ENCODE results near the gene ATP6V1F.

The ATP6V1F gene

GRCh38 chr7:128867241-128867640 is 4.6 kb downstream of the ATP6V1F start:
- no peak for DNase-seq (ENCODE audit: low read depth, low spot score)

GRCh38 chr7:128867842-128868623 is 5.4 kb downstream of the ATP6V1F start:
- no peak for DNase-seq (ENCODE audit: low read depth, low spot score)
- no peak overlapping the region for H3K27ac ChIP-seq

More at GRCh38 chr7:128867241-128867640, 4.6 kb downstream of the ATP6V1F start:
- no peak overlapping the region for H3K27ac ChIP-seq

DNA sequence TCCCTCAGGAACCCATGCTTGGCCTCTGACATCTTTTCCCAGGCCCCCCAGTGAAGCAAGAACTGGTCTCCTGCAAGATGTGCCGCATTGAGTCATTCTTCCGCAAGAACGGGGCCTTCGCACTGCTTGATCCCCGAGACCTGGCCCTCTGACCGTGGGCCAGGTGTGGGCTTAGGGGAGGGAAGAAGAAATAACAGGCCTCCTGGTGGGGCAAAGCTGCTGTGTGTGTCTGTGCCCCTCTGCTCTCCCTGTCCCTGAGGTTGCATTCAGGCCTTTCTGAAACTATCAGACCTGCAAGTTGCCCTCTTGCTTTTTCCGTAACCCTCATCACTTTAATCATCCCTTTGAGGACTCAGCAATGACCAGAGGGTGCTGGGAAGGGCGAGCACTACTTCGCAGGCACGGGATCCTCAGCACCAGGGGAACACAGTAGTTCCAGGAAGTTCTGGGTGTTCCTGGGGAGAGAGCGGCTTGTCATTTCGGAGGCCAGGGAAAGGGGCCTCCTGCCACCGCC is 6.0 kb downstream of the ATP6V1F start:
- no peak overlapping the region for H3K27ac ChIP-seq
- no peak for DNase-seq (ENCODE audit: low read depth, low spot score)

GRCh38 chr7:128869138-128869943 is 6.7 kb downstream of the ATP6V1F start:
- H3K27ac ChIP-seq, result no peak overlapping the region
- DNase-seq (ENCODE audit: low read depth, low spot score), result no peak

- H3K27ac ChIP-seq, result no peak overlapping the region
- no peak for DNase-seq (ENCODE audit: low read depth, low spot score)
These were observed 7.3 kb downstream of the ATP6V1F start for GRCh38 chr7:128869944-128870285.

- no peak overlapping the region for H3K27ac ChIP-seq
- DNase-seq (ENCODE audit: low read depth, low spot score), result no peak
These were observed 8.4 kb downstream of the ATP6V1F start for GRCh38 chr7:128871050-128871449.

DNA sequence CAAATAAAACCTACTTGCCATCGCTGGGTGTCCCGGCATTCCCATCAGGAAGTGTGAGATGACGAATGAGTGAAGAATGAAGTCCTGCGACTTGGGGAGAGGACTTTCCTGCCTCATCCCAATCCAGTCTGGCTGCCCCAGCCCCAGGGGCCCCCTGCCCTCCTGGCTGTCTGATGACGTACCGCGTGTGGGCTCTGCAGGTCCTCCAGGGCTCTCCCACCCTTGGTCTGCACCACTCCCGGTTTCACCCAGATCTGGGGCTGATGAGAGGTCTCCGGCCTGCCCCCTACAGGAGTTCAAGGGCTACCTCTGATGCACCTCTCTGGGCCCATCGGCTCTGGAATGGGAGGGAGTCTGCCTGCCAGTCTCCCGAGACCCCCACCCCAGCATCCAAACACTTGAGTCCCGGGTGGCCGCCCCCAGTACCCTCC is 9.8 kb downstream of the ATP6V1F start:
- no peak for DNase-seq (ENCODE audit: low read depth, low spot score)
- H3K27ac ChIP-seq, result no peak overlapping the region

DNA sequence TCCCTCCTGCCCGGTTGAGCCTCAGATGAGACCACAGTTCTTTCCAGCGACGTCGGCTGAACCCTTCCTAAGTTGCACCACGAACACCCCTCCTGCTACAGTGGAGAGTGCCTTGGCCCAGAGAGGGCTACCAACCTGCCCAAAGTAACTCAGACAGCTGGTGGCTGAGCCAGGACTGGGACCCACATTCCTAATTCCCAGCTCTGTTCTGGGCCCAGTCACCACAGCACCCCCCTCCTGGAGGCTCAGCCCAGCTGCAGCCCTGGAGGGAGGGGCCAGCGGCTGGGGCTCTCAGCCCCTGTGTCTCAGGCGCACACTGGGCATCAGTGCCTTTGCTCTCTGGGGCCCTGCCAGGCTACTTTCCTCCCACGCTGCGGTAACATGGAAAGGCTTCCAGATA is 10.6 kb downstream of the ATP6V1F start:
- no peak for DNase-seq (ENCODE audit: low read depth, low spot score)
- H3K27ac ChIP-seq, result no peak overlapping the region

DNA sequence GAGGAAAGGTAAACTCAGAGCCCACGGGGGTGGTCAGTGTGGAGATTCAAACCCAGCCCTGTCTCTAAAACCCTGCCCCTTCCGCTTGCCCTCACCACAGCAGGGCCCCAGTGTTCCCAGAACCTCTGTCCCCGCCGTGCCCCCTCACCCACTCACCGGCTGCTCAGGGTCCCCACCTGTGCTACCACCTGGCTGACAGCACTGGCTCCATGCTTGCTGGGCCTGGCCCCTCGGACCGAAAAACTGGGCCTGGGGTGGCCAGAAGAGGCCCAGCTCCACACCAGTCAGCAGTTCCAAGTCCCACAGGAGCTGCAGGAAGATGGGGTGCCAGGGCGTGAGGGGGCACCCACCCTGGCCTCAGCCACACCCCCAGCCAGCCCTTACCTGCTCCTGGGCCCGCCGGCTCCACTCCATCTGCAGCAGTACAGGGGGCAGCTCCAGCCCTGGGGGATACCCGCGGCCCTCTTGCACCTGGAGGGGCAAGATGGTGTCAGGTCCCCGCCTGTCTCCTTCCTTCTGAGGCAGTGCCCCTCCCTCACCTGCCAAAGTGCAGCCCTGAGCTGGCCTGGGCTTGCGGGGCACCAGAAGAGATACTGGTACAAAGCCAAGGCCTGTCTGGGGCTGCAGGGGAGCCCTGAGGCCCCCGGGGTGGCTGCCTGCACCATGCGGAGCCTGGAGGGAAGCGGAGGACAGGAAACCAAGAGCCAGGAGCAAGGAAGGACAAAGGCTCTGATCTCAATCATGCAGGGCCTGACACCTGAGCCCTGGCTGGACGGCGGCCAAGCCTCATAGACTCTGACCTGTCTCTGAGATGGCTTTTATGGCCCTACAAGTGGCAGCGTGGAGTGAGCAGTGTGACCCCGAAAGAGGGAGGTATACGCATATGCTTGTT is 11.7 kb downstream of the ATP6V1F start:
- DNase-seq (ENCODE audit: low read depth, low spot score), result no peak
- H3K27ac ChIP-seq, result no peak overlapping the region

DNA sequence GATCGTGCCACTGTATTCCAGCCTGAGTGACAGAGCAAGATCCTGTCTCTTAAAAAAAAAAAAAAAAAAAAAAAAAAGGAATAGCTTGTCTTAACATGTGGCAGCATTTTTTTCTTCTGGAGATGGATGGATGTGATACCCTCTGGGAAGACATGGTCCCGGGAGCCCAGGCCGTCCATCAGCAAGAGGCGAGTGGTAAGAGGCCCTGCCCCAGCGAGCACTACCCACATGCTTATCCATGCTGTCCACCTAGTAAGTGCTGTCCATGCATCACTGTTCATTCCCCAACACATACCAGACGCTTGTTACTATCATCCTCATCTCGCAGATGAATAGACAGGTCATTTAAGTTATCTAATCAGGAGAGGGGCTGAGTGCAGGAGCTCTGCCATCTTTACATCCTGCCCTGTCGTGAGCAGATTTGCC is 12.9 kb downstream of the ATP6V1F start:
- H3K27ac ChIP-seq, result no peak overlapping the region
- no peak for DNase-seq (ENCODE audit: low read depth, low spot score)

DNA sequence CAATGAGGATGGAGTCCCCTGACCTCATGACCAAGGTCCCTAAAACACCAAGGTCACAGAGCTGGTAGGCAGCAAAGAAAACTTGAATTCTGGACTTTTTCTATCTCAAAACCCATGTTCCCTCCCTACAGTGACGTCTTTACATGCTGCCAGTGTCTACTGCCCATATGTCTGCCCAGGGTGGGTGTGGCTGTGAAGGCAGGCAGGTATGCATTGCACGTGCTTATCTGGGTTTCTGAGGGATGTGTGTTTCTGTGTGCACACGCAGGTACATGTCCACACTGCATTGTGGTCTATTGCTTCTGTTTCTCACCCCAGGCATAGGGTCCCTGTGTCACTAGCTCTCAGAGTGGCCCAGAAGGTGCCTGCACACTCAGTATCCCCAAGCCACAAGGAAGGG is 13.5 kb downstream of the ATP6V1F start:
- DNase-seq (ENCODE audit: low read depth, low spot score), result no peak
- H3K27ac ChIP-seq, result no peak overlapping the region

- DNase-seq (ENCODE audit: low read depth, low spot score), result no peak
- no peak overlapping the region for H3K27ac ChIP-seq
These were observed 13.9 kb downstream of the ATP6V1F start for GRCh38 chr7:128876586-128876977.

DNA sequence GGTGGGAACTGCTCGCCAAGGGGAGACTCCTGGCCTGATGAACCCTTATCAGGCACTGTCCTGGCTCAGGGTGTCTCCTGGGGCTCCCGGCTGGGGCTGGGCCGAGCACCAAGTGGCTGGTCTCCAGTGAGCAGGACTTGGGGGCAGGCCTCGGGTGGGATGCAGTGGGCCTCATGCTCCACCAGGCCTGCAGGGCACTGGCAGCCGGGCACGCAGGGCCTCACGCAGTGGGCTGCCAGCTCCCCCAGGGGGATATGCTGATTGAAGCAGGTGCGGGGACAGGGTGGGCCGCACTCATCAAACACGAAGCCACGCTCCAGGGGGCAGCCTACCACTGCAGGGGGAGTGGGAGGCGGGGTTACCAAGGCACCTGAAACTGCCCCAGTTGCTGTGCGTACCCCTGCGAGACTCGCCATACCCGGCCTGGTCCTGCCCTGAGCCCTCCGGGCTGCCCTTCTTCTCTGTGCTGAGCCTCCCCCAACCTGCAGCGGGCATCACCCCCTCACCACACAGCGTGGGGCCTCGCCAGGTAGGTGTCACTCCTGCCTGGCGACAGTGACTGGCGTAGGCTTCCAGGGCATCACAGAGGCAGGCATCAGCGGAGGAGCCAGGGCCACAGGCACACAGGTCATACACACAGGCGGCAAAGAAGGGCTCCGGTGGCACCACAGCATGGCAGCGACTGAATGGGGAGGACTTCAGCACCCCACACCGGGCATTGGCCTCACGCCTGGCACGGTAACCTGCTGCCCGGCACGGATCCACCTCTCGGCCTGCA is 14.5 kb downstream of the ATP6V1F start:
- no peak overlapping the region for H3K27ac ChIP-seq
- no peak for DNase-seq (ENCODE audit: low read depth, low spot score)

- H3K27ac ChIP-seq, result no peak overlapping the region
- DNase-seq (ENCODE audit: low read depth, low spot score), result no peak
These were observed 15.1 kb downstream of the ATP6V1F start for GRCh38 chr7:128877756-128878120.

DNA sequence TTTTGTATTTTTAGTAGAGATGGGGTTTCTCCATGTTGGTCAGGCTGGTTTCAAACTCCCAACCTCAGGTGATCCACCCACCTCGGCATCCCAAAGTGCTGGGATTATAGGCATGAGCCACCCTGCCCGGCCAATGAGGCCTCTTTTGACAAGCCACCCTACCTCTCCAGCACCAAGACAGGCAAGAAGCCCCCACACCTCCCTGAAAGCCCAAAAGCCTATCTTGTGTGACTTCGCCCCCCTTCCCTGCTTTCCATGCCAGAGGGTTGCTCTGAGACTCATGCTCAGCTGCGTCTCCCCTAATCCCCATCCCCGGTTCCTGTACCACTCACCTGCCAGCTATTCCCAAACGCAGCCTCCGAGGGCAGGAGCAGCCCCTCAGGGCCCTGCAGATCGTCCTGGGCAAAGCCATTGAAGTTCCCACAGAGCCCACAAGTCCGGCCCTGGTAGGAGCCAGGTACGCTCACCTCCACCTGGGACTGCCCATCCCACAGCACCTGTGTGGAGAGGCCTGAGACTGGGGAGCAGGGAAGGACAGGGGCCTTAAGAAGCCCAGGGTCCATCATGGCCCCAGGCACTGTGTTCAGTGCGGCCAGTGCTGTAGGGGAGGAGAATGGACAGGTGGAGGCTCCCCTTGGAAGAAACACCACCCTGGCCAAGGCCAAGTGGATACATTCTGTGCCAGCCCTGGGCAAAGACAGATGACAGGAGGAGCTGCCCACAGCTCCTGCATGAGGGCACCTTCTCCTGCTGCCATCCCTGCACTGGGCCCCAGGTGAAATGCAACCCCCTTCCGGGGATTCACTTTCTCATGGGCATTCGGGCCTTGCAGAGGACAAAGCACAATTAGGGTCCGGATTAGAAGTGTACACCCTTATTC is 15.8 kb downstream of the ATP6V1F start:
- H3K27ac ChIP-seq, result no peak overlapping the region

GRCh38 chr7:128879461-128879938 is 16.8 kb downstream of the ATP6V1F start:
- DNase-seq (ENCODE audit: low read depth, low spot score), result no peak
- H3K27ac ChIP-seq, result no peak overlapping the region

More for the DNA sequence above, 15.8 kb downstream of the ATP6V1F start:
- DNase-seq (ENCODE audit: low read depth, low spot score), result no peak

GRCh38 chr7:128879939-128880746 is 17.5 kb downstream of the ATP6V1F start:
- no peak overlapping the region for H3K27ac ChIP-seq
- no peak for DNase-seq (ENCODE audit: low read depth, low spot score)

Data from epithelial cell of prostate (primary cell).